HG03196 (cell line): ENCODE measurements around the gene PRKCE.
"Not testable (repeated sequence)": the region's sequence is repeated elsewhere in the genome, so short reads cannot be mapped to it uniquely, and the experiment has no call there.

Experiments used
- ATAC-seq: cut with Tn5 transposase; IDR thresholded peaks from one replicate; pipeline ENCODE4 v1.9.1; 2021; ENCODE audit not compliant: unreplicated experiment

The PRKCE gene

DNA sequence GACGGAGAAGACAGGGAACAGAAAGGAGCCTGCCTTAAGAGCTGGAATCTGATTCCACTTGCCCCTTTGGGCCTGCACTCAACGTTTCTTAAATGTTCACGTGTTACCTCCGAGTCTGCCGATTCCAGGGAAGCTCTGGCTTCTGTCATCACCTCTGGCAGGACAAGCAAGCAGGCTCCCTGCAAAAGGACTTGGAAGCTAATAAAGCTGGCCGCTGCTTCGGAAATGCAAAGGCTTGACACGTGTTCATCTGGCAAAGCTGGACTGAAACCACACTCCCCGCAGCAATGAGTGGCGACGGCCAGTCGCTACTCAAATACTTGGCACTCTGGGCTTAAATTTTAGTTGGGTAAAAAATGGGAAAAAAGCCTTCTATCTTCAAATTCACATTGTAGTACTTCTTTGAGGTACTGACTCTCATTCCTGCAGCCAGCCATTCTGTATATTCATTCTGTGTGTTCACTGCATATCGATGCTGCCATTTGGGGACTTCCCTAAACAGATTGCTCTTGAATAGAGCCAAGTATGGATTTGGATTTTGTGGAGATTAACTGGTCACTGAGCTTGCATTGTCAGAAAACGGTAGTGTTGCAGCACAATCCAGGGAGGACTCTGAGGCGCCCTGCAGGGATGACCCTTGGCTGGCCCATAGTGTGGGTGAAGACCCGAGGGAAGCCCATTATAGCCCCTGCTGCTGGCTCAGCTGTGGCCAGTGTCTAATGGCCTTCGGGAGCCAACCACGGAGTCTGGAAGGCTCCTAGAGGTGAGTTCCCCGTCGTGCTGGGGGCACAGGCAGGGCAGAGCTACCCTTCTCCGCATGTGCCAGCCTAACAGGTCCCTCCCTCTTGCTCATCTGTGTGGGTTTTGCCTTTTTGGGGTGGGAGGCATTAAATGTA lies 231.5 kb downstream of the PRKCE start:
- ATAC-seq: no peak

DNA sequence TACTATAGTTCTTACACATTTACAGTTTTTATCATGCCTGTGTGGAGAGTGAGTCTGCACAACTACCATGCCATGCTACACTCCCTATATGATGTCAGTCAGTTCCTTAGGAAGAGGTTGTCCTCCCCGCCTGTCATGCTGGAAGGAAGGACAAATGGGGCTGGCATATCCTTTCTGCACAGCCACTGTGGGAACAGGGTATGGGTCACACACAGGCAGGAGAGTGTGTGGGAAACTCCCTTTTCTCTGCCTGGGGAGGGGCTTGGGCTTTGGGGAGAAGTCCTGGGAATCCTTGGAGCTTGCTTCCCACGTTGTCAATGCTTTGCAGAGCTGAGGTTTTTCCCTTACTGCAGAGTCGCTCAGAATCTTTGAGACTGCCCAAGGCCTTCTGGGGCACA lies 232.1 kb downstream of the PRKCE start:
- no peak for ATAC-seq

DNA sequence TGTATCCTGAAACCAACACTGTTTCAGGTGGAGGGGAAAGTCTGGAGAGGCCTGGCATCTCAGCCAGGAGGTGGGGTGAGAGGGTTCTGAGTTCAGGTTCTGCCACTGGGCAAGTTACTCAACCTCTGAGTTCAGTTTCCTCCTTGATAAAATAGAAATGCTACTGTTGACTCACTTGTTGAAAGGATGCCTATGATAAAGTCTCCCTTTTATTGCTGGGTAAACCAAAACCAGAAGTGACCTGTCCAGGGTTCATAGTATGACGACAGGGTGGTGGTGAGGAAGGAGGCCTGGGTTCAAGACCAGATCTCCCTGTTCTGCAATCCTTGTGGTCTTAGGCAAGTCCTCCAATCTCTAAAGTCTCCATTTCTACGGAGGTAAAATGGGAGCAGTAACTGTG lies 232.7 kb downstream of the PRKCE start:
- no peak for ATAC-seq

DNA sequence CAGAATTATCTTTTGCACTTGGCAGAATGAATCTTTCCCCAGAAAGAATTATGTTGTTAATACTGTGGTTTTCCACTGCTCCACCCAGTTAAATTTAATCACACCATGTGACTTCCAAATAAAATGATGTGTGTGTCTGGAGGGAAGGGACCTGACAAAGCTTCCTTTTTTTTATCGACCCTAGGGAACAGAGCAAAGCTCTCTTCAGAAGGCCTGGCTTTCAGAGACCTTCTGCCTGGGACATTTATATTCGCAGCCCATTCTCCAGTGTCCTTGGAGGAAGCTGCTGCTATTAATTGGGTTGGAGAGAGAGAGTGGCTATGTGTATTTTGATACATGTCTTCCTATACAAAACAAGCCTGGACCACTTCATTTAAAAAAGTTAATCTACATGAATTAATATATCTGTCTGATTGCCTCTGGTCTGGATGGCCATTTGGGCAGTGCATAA lies 233.7 kb downstream of the PRKCE start:
- no peak for ATAC-seq

DNA sequence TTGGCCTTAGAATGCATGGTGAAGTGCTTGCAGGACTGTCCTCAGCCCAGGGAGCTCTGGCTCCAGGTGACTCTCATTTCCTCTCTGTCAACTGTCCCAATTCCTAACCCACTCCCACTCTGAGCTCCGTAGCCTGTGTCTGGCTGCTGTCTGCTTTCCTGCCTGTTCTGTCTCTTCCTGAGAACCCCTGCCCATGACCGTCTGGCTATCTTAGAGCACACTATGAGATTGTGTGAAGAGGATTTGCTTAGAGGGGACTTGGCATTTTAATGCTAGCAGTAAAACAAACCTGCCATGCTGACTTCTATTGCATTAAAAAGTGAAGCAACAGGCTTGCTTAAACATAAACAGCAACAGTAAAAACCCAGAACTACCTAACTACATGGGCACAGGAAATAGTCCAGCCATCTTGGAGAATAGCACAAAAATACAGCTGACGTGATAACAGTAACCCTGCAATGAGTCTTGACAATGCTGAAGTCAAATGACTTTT lies 234.7 kb downstream of the PRKCE start:
- no peak for ATAC-seq

DNA sequence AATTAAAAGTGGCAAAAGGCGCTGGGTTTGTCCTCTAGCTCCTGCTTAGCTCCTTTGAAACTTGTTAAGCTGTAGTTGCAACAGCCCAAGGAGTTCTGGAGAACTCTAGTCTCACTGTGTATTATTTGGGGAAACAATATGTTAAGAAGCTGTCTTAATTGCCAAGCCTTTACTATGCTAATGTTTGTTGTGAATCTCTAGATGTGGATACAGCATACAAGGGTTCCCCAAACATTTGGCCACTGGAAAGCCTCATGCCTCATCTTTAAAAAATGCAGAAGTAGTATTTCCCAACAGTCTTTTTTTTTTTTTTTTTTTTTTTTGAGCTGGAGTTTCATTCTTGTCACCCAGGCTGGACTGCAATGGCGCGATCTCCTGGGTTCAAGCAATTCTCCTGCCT lies 236.7 kb downstream of the PRKCE start:
- no peak for ATAC-seq

DNA sequence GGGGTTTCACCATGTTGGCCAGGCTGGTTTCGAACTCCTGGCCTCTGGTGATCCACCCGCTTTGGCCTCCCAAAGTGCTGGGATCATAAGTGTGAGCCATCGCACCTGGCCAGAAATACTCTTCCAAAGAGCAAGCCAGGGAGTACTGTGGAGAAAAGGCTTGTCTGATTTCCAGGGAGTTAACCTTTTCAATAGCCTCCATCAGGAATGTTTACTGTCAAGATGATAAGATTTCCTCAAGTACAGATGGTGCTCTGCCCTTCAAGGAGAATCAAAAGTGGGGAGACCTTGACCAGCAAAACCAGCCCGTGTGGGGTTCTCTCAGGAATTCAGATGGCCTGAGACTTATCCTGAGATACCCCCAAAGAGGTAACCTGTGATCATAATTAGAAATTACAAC lies 237.2 kb downstream of the PRKCE start:
- no peak for ATAC-seq

DNA sequence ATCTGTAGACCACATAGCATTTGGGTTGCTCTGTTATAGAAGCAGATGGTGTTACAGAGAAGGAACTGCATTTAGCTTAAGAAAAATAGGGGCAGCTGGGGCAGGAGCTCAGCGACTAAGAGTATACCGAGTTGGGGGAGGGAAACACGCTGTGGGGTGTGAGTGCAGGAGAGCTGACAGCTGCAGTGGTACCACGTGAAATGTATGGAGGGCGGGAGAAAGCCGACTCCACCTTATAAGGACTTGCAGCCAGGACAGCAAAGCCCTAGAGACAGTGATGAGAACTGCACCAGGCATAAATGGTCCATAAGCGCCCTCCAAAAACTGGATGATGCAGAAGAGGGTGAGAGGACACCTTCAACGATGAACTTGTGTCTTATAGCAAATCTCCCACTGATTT lies 237.6 kb downstream of the PRKCE start:
- ATAC-seq: peak; percentile 72

DNA sequence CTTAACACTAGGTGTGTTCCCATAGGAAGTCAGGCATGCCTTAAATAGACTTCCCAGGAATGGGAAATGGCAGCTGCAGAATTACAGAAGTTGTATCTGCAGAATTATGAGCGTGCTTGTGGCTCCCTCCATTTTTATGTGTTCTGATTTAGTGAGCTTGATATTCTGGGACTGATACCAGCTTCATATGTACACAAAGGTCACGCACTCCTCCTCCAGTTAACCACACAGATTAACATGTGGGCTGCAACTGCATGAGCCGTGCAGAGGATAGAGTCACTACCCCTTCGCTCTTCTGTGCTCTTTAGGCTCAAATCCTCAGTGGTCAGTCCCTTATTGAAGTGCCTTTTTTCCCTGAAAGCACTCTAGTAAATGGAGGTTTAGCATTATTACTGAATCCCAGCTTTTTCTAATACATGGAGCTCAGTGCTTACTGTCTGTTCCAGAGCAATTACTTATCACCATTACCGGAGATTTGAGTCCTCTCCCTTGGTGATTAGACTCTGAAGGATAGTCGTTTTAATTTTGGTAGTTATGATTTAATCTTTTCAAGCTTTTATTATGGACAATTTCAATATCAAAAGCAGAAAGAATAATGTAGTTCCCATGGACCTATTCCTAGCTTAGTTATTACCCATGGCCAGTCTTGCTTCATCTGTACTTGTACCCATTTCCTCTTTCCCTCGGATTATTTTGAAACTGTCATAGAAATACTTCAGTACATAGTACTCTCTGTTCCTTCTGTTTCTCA lies 238.3 kb downstream of the PRKCE start:
- ATAC-seq: no peak

DNA sequence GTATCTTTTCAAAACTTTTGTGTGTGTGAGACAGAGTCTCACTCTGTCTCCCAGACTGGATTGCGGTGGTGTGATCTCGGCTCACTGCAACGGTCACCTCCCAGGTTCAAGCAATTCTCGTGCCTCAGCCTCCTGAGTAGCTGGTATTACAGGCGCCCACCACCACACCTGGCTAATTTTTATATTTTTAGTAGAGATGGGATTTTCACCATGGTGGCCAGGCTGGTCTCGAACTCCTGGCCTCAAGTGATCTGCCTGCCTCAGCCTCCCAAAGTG lies 238.8 kb downstream of the PRKCE start:
- ATAC-seq: not testable (repeated sequence)

DNA sequence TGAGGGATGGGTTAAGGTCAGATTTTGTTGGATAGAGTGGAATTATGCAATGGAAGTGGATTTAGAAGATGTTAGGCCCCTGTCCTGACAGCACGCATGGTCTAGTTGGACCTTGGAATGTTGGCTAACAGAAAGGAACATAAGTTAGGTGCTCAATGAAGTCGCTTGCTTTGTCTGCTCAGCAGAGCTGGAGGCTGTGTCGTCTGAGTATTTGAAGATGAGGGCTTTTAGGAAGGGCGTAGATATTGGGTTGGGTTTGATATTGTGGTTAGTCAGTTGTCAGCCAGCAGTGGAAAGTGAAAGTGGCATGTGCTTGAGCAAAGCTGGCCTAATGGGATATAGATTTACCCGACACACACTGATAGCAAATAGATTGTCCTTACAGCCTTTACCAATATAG lies 239.3 kb downstream of the PRKCE start:
- ATAC-seq: no peak

DNA sequence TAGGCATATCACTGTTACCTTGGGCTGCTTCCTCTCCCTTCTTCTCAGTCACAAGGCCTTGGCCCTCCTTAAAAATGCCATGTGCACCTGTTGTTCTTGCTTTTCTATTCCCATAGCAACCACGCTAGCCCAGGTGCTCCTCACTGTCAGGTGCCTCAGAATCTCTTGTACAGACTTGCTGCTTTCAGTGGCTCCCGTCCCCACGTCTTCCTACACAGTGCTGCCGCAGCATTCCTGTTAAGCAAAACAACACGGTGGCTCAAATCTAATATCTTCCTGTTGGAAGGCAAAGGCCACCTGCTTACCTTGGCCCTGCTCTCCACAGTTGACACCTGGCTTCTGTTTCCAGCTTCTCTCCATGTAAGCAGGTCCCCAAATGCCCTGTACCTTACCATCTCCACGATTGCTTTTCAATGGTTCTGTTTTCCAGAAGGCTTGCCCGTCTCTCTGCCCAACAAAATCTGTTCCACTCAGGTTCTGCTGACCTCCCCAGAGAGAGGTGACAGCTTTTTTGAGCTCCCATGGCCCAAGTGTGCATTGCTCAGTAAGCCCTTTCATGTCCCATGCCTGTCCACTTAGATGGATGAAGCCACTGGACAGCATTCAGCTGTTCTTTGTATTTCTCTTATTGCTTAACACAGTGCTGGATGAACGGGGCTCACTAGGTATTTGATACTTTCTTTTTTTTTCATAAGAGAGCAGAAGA lies 240.4 kb downstream of the PRKCE start:
- ATAC-seq: no peak

DNA sequence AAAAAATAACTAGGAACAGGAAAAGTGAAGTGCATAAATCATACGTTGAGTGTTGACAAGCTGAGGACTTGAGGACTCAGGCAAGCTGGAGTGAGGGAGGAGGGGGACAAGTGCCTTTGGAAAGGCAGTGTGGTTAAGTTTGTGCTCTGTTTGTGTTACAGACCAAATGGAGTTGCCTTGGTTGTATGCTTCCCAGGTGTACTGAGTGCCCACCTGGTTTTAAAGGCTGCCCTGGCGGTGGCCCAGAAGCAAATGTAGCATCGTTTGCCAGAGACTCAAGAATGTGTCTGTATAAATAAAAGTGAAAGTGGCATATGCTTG lies 240.9 kb downstream of the PRKCE start:
- no peak for ATAC-seq

DNA sequence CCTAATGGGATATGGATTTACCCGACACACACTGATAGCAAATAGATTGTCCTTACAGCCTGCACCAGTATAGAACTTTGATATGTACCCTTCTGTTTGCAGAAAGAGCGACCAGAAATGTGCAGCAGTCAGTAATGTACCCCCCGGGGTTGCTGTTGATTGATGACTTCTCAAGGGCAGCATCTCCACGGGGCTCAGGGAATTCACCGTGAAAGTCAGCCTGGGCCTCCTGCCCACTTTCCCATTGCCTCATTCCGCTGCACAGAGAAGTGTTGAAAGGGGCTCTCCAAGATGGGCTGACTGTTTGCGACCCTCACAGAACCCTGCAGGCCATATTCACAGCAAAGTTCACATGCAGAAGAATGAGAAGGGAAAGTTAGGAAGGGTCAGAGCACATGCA lies 241.3 kb downstream of the PRKCE start:
- no peak for ATAC-seq

DNA sequence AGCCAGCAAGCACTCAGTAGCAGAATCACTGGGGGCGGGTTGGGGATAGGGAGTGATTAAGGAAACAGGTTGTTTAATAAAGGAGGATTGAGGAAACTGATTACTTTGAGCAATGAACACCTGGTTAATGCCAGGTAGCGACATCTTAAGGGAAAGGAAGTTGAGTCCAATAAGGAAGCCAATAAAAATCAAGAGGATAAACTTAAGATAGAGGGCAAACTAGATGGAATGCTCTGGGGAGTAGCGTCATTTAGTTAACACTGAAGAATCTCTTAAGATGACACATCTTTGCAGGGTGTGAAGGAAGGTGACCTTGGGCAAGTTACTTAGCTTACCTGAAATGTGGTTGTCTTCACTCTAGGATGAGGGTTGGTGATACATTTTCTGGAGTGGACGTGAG lies 242.7 kb downstream of the PRKCE start:
- ATAC-seq: no peak

DNA sequence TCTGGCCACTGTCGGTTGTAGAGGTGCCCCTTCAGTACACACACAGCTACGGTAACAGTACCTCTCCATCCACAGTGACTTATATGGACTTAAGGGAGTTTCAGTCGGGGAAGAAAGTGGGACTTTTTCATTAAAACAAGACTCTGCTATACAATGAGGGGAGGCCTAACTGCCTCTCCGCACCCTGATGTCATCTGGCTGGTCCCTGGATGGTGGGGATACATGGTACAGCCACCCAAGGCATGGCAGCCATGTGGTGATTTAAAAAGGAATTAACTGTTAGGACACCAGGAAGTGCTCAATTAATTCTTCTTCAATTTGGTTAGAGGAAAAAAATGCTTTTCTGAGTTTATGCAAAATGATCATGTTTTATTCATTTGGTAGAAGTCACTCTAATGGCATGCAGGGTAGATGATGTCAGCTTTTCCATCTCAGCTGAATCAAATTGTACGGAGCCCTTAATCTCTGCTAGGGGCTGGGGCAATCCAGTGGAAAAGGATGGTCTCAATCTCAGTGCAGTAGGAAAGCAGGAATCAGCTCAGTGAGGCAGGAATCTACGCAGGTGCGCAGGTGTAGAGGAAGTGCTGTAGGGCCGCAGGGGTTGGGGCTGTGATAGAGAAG lies 243.9 kb downstream of the PRKCE start:
- no peak for ATAC-seq

DNA sequence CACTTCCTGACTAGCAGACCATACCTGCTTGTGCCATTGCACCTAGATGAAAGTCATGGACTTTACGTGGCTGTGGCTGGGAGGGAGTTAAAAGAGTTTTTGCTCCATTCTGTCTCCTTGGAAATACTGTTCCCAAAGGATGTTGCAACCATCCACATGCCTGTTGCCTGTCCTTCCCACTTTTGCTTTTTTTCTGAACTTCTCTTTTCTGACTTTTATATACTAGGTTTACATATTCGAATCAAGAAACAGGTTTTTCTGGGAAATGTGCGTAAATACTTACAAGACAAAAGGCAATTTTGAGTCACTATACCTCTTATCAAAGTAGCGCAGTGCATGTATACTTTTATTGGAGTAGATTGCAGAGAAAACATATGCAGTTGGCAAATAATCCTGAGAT lies 244.8 kb downstream of the PRKCE start:
- ATAC-seq: no peak

DNA sequence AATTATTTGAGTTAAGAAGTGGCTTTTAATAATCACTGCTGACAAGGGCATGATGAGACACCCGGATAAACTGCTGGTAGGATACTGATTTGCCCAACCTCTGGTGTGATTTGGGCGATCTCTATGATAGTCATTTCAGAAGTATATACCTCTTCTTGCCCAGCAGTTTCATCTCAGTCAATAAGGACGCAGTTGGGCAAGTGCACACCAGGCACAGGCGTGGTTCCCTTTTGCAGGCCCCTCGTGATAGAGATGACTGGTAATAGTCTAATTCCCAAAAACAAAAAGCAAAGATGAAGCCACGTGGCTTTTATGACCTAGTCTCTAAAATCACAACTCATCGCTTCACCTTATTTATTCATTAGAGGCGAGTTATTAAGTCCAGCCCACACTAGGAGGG lies 246.4 kb downstream of the PRKCE start:
- no peak for ATAC-seq

DNA sequence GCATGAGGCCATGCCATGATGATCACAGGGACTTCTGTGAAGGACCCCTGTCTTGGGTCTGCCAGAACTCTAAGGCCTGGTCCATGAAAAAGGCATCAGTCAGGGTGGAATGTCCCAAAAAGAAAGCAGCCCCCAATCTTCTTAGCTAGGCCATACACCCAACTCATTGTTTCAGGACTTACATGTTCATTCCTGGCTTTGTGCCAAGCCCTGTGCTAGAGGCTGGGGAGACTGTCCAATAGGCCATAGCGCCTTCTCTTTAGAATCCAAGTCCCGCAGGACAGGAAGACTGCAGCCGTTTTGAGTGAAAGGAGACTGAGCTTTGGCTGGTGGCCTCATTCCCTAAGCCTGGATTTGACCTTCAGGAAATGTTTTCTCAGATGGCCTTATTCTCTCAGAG lies 247.3 kb downstream of the PRKCE start:
- ATAC-seq: no peak

DNA sequence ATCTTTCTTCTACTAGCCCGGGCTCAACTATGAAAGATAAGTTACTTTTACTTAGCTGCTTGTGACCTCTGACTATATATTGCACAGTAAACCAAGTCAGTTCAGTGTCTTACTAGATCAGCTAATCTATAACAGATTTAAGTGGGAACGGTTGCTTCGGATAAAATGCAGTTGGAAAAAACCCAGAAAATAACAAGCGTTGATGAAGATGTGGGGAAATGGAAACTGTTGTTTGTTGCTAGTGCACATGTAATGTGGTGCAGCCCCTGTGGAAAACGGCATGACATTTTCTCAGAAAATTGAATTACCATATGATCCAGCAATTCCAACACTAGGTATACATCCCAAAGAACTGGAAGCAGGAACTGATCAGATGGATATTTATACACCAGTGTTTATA lies 248.5 kb downstream of the PRKCE start:
- no peak for ATAC-seq

DNA sequence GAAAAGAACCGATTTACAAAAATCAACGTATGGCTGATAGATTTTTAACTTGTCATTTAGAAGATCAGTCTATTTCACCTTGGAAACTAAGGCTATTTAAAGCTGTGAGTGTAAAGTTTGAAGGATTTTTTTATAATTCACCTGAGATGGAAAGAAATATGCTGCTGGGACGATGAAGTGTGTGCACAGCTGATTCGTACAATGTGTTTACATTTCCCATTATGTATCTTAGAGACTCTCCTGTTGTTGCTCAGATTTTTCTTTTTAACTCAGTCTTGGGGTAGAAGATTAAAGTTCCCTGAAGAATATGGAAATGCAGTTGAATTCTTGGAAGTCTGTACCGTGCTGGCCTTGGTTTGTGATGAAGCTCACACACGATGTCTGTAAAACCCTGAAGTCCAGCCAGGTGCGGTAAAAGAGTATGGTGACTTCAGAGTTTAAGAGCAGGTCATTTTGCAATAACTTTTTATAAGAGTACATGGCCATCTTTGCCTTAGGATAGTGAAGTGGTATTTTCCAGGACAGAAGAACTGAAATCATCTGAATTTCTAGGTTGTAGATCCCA lies 250.1 kb downstream of the PRKCE start:
- no peak for ATAC-seq
